Suprapubic skin (tissue), 4 donors: ENCODE results near the gene TBC1D22A.

Experiments
- CTCF ChIP-seq, 2 donors: fragments of 200-600 bp in 1 of 2; fragments of 450-650 bp in 1 of 2; sonication (generic) in 1 of 2; IDR thresholded peaks; one replicate each; pipeline ENCODE4 v1.5.1; 2016 to 2019; ENCODE audit warnings: antibody characterized with exemption in 2 of 2, mild to moderate bottlenecking in 1 of 2, moderate library complexity in 1 of 2
- EP300 ChIP-seq: sonication (generic); formaldehyde crosslinking; IDR thresholded peaks from one replicate; pipeline ENCODE4 v1.6.1; 2017; ENCODE audit warnings: antibody characterized with exemption
- POLR2A ChIP-seq, 2 donors: fragments of 450-650 bp; IDR thresholded peaks; one replicate each; pipeline ENCODE4 v1.6.1; 2017; ENCODE audit warnings: antibody characterized with exemption in 2 of 2, mild to moderate bottlenecking in 2 of 2, moderate library complexity in 2 of 2
- POLR2AphosphoS5 ChIP-seq, 3 donors: sonication (generic); formaldehyde crosslinking; IDR thresholded peaks; one replicate each; pipeline ENCODE4 v1.6.1; 2017; ENCODE audit warnings: antibody characterized with exemption in 3 of 3

DNA sequence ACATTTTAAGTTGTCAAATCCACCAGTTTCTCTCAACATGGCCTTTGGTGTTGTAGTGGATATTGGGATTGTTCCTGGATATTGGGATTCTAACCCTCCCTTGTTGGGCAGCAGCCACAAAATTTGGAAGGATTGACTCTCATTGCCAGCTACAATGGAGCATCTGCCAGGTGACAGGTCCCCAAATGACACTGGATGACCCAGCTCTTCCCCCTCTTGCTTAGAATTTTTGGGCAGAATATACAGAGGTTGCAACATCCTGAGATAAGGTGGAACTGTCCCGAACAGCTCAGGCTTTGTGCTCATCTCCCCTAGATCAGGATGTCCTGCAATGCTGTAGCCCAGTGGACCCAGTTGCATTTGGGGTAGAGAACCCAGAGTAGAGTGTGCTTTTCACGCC is 5.3 kb upstream of the TBC1D22A start:
- TF ChIP-seq POLR2AphosphoS5 (IDR thresholded peaks at IDR 0.05) (no peak), CTCF (IDR thresholded peaks at IDR 0.05) (no peak), POLR2A (IDR thresholded peaks at IDR 0.05) (no peak), EP300 (no peak)
